Vagina (tissue), 2 donors: ENCODE data around the gene LPIN1.
"Not testable (repeated sequence)": the region's sequence is repeated elsewhere in the genome, so short reads cannot be mapped to it uniquely, and the experiment has no call there.

Experiments used
- CTCF ChIP-seq, 3 experiments: fragments of 450-650 bp in 2 of 3; fragments of 200-600 bp in 1 of 3; sonication (generic) in 1 of 3; IDR thresholded peaks; one replicate each; pipeline ENCODE4 v1.5.1; 2017 to 2019; ENCODE audit warnings: antibody characterized with exemption in 3 of 3, mild to moderate bottlenecking in 2 of 3, moderate library complexity in 2 of 3
- POLR2A ChIP-seq, 2 donors: fragments of 450-650 bp; IDR thresholded peaks; one replicate each; pipeline ENCODE4 v1.6.1; 2017; ENCODE audit warnings: antibody characterized with exemption in 2 of 2, mild to moderate bottlenecking in 2 of 2, moderate library complexity in 2 of 2
- POLR2AphosphoS5 ChIP-seq, 2 donors: sonication (generic); formaldehyde crosslinking; IDR thresholded peaks; one replicate each; pipeline ENCODE4 v1.9.0; 2017; ENCODE audit warnings: antibody characterized with exemption in 2 of 2, mild to moderate bottlenecking in 2 of 2, low read depth in 1 of 2; ENCODE audit not compliant: insufficient read depth in 1 of 2

- not testable (repeated sequence) for TF ChIP-seq POLR2AphosphoS5 (IDR thresholded peaks at IDR 0.05; ENCODE audit: insufficient read depth in 1 of 2, low read depth in 1 of 2); CTCF (IDR thresholded peaks at IDR 0.05); POLR2A (IDR thresholded peaks at IDR 0.05)
Measured at GRCh38 chr2:11859975-11860374, 113.5 kb downstream of the LPIN1 start.
